HG02623 (cell line): Measurements from ENCODE around the gene WFDC8.
"Not testable (repeated sequence)": the region's sequence is repeated elsewhere in the genome, so short reads cannot be mapped to it uniquely, and the experiment has no call there.

Source experiments
- ATAC-seq: cut with Tn5 transposase; IDR thresholded peaks from one replicate; pipeline ENCODE4 v1.9.1; 2021; ENCODE audit warnings: moderate library complexity; ENCODE audit not compliant: unreplicated experiment

Gene WFDC8

DNA sequence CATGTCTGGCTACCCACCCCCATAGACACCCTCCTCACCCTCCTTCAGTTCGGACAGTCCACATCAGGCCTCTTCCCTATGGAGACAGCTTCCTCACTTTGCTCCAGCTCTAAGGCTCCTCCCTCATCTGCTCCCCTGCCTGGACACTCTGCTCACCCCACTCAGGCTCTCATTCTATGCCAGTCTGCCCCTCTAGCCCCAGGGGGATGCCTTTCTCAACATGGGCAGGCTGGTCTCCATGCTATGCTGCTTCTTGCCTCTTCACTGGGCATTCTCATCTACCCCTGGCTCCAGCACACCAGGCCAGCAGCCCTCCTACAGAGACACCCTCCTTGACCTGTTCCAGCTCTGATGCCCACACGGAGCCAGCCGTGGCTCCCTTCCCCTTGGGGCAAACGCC, at the start of gene WFDC8:
Gene WFDC8 (minus strand): TSS at position 101 of the 400 bp plus-strand sequence. CDS start 37 bp downstream, at position 64.
- no peak for ATAC-seq

DNA sequence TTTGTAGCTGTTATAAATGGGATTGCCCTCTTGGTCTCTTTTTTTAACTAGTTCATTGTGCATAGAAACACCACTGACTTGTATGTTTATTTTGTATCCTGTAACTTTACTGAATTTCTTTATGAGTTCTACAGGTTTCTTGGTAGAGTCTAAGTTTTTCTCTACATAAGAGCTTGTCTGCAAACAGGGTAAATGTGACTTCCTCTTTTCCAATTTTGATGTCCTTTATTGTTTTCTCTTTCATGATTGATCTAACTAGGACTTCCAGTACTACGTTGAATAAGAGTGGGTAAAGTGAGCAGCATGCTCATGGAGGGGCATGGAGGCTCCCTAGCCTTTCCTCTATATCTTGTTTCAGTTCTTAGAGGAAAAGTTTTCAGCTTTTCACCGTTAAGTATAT, 47.5 kb upstream of the WFDC8 start:
- ATAC-seq = no peak

DNA sequence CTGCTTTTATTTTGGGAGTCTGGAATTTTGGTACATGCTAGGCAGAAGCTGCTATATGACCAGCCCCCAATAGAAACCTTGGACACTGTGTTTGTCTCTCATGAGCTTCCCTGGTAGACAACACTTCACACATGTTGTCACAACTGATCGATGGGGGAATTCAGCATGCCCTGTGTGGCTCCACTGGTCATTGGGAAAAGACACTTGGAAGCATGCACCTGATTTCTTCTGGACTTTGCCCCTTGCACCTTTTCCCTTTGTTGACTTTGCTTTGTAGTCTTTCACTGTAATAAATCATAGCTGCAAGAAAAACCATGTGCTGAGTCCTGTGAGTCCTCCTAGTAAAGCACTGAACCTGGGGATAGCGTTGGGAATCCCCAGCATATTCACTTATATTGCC, 42.5 kb upstream of the WFDC8 start:
- ATAC-seq = no peak

DNA sequence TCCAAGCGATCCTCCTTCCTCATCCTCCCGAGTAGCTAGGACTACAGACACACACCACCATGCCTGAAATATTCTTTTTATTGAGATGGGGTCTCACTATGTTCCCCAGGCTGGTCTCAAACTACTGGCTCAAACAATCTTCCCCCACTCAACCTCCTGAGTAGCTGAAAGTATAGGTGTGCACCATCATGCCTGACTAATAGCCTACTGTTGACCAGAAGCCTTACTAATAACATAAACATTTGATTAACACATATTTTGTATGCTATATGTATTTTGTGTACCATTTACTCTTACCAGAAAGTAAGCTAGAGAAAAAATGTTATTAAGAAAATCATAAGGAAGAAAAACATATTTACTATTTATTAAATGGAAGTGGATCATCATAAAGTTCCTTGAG, 38.5 kb upstream of the WFDC8 start:
- ATAC-seq = no peak

DNA sequence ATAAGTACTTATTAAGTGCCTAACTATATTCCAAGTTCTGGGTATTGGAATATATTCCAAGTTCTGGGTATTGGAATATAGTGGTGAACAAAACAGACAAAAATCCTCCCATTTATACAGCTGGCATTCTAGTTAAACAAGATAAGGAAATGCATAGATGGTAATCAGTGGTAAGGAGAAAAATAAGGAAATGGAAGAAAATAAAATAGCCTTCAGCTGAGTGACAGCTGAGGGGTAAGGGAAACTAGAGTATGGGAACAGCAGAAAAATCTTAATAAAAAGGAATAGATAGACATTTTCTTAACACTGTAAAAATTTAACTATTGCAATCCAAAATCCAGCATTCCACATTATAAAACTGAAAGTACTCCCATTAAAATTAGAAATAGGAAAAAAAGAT, 33.2 kb upstream of the WFDC8 start:
- no peak for ATAC-seq

DNA sequence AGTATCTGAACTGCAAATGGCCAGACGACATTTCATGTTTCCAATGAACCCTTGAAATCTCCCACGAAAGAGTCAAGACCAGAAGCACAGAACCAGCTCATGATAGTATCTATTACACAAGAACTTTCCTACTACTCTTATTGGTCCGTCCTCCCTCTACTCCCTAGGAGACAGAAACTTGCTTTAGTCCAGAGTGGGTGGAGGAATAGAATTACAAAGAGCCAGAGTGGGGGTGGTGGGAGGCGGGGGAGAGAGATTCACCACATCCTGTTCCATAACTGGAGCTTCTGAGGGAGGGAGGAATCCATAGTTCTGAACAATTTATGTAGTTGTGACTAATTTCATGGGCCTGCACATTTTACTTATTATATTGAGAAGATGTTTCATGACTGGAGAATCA, 32.0 kb upstream of the WFDC8 start:
- ATAC-seq = no peak

DNA sequence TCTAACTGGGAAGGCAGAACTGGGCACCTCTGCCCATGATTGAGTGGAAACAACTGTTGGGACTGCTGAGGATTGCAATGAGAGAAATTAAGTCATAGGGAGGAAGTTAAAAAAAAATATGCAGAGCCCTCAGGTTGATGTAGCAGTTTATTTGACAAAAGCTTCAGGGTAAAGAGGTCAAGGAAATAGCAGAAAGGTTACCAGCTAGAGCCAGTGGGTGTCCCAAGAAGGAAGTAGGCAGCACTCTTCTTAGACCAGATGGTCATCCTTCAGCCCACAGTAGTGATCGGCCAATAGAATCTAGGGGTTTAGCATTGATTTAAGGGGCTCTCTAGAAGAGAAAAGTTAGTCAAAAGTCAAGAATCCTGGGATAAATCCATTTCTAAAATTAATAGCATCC, 28.7 kb upstream of the WFDC8 start:
- ATAC-seq = no peak

DNA sequence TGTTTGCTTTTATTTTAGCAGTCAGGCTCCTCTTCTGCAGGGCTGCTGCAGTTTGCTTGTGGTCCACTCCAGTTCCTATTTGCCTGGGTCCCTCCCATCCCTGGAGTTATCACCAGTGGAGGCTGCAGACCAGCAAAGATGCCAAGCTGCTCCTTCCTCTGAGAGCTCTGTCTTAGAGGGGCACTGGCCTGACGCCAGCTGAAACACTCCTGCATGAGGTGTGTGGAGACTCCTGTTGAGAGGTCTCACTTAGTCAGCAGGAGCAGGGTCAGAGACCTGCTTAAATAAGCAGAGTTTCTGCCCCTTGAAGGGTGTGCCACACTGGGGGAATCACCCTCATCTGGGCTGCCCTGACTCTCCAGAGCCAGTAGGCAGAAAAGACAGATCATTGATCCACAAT, 16.2 kb upstream of the WFDC8 start:
- no peak for ATAC-seq

DNA sequence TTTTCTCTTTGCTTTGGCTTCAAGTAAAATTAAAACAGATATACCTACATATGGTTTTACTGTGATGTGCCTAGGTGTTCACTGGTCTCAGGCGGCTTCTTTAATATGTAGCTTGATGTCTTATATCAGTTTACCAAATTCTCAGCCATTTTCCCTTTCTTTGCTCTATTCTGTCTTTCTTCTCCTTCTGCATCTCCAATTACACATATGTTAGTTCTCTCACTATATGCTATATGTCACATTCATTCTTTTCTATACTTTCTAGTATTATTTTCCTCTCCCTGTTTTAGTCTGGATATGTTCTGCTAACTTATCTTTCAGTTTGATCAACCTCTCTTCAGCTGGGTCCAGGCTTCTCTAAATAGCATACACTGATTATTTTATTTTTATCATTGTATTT, 14.4 kb upstream of the WFDC8 start:
- no peak for ATAC-seq

DNA sequence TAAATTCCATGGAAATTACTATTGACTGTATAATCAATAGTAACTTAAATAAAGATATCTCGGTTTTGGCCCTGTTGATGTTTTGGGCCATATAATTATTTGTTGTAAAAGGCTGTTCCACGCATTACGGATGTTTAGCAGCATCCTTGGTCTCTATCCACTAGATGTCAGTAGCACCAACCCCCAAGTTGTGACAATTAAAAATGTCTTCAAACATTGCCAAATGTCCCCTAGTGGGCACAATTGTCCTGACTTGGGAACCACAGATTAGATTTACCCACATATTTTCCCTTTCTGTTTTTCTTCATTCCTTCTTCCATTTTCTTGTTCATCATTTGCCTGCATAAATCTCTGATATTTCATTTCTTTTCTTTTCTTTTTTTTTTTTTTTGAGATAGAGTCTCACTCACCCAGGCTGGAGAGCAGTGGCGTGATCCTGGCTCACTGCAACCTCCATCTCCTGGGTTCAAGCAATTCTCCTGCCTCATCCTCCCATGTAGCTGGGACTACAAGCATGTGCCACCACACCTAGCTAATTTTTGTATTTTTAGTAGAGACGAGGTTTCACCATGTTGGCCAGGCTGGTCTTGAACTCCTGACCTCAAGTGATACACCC, 13.6 kb upstream of the WFDC8 start:
- ATAC-seq = no peak

DNA sequence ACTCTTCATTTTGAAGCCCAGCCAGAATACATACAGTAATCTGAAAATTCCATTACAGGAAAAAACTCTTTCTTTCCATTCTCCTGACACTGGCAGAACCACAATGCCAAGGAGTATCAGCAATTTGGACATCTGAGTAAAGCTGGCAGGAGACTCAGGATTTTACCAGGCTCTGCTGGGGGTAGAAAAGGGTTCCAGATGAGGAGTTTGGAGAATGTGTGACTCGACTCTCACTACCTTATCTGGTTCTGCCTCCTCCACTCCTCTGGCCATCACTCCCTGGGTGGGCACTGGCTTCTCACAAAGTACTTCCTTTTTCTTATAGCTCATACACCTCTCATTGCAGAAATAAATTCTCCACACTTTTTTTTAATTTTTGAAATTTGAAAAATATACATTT, 10.6 kb upstream of the WFDC8 start:
- ATAC-seq = no peak

DNA sequence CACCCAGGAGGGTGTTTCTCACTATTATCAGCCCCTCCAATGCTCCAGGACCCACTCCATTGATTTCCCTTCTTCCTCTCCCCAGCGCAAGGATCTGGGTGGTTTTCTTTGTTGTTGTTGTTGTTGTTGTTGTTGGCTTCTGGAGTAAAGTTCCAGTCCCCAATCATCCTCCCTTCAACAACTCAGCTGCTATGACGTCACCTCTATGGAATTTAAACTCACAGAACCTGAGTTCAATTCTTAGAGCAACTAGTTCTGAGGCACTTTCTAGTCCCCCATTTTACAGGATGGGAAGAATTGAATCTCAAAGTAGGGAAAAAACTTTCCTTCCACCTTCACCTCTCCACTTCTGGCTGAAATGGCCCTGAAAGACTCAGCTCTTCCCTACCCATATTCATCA, 9.7 kb upstream of the WFDC8 start:
- ATAC-seq = no peak

DNA sequence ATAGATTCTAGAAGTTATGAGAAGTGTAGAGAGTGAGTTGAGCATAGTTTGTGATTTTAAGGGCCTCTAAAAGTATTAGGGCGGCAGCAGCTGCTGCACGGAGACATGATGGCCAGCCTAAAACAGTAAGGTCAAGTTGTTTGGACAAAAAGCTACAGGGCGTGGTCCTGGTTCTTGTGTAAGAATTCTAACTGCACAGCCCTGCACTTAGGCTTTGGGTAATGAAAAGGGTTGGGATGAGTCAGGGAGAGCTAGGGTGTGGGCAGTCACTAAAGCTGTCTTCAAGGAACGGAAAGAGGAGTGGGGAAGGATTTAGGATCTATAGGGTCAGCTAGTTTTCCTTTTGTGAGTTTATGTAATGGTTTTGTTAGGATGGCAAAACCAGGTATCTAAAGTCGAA, 6.9 kb upstream of the WFDC8 start:
- not testable (repeated sequence) for ATAC-seq

DNA sequence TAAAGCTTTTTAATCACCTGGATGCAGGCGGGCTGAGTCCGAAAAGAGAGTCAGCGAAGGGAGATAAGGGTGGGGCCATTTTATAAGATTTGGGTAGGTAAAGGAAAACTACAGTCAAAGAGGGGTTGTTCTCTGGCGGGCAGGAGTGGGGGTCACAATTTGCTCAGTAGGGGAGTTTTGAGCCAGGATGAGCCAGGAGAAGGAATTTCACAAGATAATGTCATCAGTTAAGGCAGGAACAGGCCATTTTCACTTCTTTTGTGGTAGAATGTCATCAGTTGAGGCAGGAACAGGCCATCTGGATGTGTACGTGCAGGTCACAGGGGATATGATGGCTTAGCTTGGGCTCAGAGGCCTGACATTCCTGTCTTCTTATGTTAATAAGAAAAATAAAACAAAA, 5.2 kb upstream of the WFDC8 start:
- not testable (repeated sequence) for ATAC-seq

DNA sequence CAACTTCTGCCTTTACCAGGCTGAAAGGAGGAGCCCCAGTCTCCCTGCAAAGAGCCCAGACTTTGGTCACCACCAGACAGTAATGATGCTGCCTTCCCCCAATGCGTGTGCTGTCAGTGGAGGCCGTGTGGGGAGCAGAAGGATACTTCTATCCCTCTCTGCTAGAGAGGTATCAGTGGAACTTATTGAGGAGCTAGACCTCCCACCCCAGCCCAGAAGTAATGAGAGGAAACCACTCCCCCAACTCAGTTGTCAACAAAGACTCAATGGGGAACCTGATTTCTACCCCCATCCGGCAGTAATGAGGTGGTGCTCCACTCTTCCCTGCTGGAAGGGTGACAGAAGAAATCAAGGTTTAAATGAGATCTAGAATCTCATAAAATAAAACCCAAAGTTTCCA, 4.4 kb upstream of the WFDC8 start:
- no peak for ATAC-seq

DNA sequence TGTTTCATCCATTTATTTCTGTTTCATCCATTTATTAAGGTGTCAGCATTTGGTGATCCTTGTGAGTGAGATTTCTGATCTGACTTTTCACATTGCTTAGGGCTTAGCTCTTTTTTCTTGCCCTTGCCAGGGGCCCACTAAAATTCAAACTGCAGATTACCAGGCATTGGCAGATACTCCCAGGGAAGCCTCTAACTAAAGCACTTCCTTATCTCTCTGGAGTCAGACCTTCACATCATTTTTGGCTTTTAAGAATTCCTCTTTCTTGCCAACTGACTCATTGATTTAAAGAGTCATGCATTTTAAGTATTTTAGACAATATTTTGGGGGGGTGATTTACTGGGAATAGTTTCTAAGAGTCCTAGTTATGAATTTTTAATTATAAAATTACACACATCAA, 2.6 kb upstream of the WFDC8 start:
- ATAC-seq = no peak

DNA sequence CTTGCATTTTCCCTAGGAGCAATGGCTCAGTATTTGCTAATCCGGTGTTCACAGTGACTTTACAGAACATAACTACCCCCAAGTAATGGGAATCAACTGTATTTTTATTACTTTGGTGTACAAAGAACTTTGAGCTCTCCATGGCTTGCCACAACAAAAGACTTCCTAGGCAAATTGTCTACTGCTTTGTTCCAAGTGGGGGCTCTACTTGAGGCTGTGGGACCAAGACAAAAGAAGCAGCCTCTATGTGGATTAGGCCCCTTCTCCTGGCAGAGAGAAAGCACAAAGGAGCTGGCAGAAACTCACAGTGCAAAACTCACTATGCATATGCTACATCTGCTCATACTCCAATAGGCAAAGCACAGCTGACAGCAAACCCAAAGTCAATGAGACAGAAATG, 853 bp downstream of the WFDC8 start:
- ATAC-seq = no peak

DNA sequence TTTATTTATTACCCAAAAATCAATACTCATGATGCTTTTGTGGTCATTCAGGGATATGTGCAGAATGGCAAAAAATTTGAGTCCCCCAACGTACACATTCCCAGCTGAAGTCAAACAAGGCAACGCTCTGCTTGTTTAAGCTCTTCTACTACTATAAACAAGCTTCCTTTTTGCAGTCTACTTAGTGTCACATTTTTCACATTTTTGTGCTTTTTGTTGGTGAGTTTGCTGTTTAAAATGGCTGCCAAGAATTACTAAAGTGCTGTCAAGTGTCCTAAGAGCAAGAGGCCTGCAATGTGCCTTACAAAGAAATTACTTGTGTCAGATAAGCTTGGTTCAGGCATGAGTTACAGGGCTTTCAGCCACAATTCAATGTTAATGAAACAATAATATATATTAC, 2.1 kb downstream of the WFDC8 start:
- no peak for ATAC-seq

DNA sequence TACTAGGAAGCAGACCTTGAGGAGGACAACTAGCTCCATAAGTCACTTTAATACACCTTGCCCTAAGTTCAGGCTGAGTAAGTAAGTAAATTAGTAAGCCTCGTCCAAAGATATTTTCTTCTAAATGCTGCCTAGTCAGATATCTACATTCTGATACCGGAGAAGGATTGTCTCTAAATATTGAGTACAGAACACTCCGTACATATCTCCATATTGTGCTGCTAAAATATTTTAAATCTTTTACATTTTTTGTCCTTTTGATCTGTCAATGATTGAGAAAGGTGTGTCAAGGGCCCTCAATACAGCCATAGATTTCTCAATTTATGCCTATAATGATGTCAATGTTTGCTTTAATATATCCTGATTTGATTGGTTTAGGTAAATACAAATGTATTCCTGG, 3.2 kb downstream of the WFDC8 start:
- ATAC-seq = no peak

DNA sequence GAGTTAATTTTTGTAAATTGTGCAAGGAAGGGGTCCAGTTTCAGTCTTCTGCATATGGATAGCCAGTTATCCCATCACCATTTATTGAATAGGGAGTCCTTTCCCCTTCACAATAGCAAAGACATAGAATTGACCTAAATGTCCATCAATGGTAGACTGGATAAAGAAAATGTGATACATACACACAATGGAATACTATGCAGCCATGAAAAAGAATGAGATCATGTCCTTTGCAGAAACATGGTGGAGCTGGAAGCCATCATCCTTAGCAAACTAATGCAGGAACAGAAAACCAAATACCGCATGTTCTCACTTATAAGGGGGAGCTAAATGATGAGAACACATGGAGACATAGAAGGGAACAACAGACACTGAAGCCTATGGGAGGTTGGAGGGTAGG, 9.4 kb downstream of the WFDC8 start:
- ATAC-seq = not testable (repeated sequence)

DNA sequence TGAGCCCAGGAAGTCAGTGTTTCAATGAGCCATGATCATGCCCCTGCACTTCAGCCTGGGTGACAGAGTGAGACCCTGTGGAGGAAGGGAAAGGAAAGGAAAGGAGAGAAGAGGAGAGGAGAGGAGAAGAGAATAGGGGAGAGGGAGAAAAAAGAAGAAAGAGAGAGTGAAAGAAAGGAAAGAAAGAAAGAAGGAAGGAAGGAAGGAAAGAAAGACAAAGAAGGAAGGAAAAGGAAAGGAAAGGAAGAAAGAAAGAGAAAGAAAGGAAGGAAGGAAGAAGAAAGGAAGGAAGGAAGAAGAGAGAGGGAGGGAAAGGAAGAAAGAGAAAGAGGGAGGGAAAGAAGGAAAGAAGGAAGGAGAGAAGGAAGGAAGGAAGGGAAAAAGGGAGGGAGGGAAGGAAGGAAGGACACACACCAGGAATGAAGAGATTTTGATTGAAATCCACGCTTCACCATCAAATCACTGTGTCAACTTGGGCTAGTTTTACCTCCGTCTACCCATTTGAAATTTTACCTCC, 14.3 kb downstream of the WFDC8 start:
- ATAC-seq = no peak

DNA sequence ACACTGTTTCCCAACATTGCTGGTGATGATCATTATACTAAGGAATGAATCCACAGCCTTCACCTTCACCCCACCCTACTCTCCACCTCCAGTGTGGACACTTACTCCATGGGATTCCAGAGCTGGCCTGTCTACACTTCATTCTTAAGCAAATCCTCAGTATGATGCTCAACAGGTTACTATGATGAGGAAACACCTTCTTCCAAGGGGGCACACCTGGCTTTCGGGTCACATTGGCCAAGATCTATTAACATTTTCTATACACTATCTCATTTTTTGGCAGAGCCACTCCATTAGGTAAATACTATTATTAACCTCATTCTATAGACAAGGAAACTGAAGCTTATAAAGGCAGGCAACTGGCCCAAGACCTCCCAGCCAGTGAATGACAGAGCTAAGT, 23.9 kb downstream of the WFDC8 start:
- ATAC-seq = no peak

DNA sequence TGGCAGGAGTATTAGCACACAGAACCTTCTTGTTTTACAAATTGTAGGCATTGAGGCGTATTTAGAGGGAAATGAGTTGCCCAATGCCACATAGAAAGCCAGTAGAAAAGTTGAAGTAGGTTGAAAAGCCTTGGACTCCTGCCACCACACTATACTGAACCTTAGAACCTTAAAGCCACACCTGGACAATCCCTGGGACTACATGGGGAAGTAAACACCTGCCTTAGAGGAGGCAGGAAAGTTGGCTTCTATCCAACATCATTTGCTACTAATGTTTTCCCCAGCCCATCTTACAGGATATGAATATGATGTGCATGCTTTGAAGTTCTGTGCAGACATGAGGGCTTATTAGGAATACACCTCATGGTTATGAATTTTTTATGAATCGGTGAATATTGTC, 26.6 kb downstream of the WFDC8 start:
- ATAC-seq = no peak
